K562 (cell line): Measurements from ENCODE around the gene CCL19.
A peak's percentile ranks its signal among the peaks of the same experiment; 100 is the strongest.

ENCODE experiments used
- ARNT ChIP-seq, 2 experiments: fragments of 450-650 bp; IDR thresholded peaks; 2 replicates each; pipeline ENCODE4 v1.6.1; 2016; ENCODE audit warnings: mild to moderate bottlenecking in 1 of 2
- ATF2 ChIP-seq: sonication (generic); formaldehyde crosslinking; IDR thresholded peaks from 2 replicates; pipeline ENCODE4 v1.8.1; 2022; ENCODE audit warnings: missing genetic modification reagents
- CTCF ChIP-seq, 3 experiments: IDR thresholded peaks in 2 of 3; conservative IDR thresholded peaks in 1 of 3; 2 replicates each; pipeline ENCODE4 v1.5.1; 2011 to 2012; ENCODE audit warnings: low read length in 3 of 3, mild to moderate bottlenecking in 3 of 3, control low read depth in 2 of 3, improper control_type of control experiment in 1 of 3, inconsistent platforms in 1 of 3, low read depth in 1 of 3, mixed read lengths in 1 of 3, moderate library complexity in 1 of 3; ENCODE audit not compliant: insufficient read depth in 2 of 3
- DPF2 ChIP-seq: fragments of 450-650 bp; IDR thresholded peaks from 2 replicates; pipeline ENCODE4 v1.6.1; 2016
- LCOR ChIP-seq: sonication (generic); formaldehyde crosslinking; IDR thresholded peaks from 2 replicates; pipeline ENCODE4 v1.8.0; 2022; ENCODE audit warnings: mild to moderate bottlenecking, missing genetic modification reagents
- MTA3 ChIP-seq: fragments of 450-650 bp; formaldehyde crosslinking; IDR thresholded peaks from 2 replicates; pipeline ENCODE4 v1.6.1; 2017; ENCODE audit warnings: mild to moderate bottlenecking, borderline replicate concordance
- MXI1 ChIP-seq: IDR thresholded peaks from 2 replicates; pipeline ENCODE4 v1.6.1; 2011; ENCODE audit warnings: low read depth, mild to moderate bottlenecking, improper control_type of control experiment, low read length
- POLR2AphosphoS5 ChIP-seq: IDR thresholded peaks from 2 replicates; pipeline ENCODE4 v1.6.1; 2011; ENCODE audit warnings: mild to moderate bottlenecking, low read depth, low read length, moderate library complexity; ENCODE audit not compliant: control insufficient read depth, insufficient read depth
- REST ChIP-seq, 2 experiments: fragments of 450-650 bp; formaldehyde crosslinking in 1 of 2; IDR thresholded peaks; 2 replicates each; pipeline versions ENCODE4 v1.4.0 to v1.6.1; 2014 to 2020; ENCODE audit warnings: mild to moderate bottlenecking in 2 of 2, borderline replicate concordance in 1 of 2, low read depth in 1 of 2
- SIN3A ChIP-seq, 2 experiments: fragments of 150-350 bp in 1 of 2; IDR thresholded peaks; 2 replicates each; pipeline ENCODE4 v1.6.1; 2011 to 2016; ENCODE audit warnings: borderline replicate concordance in 2 of 2, low read depth in 2 of 2, low read length in 2 of 2, mild to moderate bottlenecking in 2 of 2, moderate library complexity in 2 of 2; ENCODE audit not compliant: control insufficient read depth in 1 of 2
- ZFP36 ChIP-seq: fragments of 150-350 bp; IDR thresholded peaks from 2 replicates; pipeline ENCODE4 v1.6.1; 2018; ENCODE audit warnings: low read length, low read depth; ENCODE audit not compliant: partially characterized antibody
- ZKSCAN3 ChIP-seq: fragments of 250-450 bp; sonication (Bioruptor Pico); IDR thresholded peaks from 2 replicates; pipeline ENCODE4 v1.4.0; 2020
- ZZZ3 ChIP-seq: fragments of 450-650 bp; IDR thresholded peaks from 2 replicates; pipeline ENCODE4 v1.6.1; 2016; ENCODE audit warnings: antibody characterized with exemption, mild to moderate bottlenecking, moderate library complexity

GRCh38 chr9:34647084-34647403, 44.0 kb downstream of the CCL19 start:
- no peak for TF ChIP-seq CTCF (IDR thresholded peaks at IDR 0.05 in 2 of 3, conservative IDR thresholded peaks at IDR 0.05 in 1 of 3; ENCODE audit: insufficient read depth in 2 of 3, low read depth in 1 of 3, low read length in 3 of 3)
- no peak for TF ChIP-seq MXI1
- no peak for TF ChIP-seq ZKSCAN3 (CRISPR knock-in tag)
- no peak for TF ChIP-seq ARNT (IDR thresholded peaks at IDR 0.05)
- TF ChIP-seq ZZZ3, result no peak
- no peak for TF ChIP-seq LCOR (CRISPR knock-in tag)
- no peak for TF ChIP-seq ATF2 (CRISPR knock-in tag)
- no peak for TF ChIP-seq SIN3A (IDR thresholded peaks at IDR 0.05; ENCODE audit: borderline replicate concordance in 2 of 2, control insufficient read depth in 1 of 2, low read depth in 2 of 2, low read length in 2 of 2)
- no peak for TF ChIP-seq REST (IDR thresholded peaks at IDR 0.05; ENCODE audit: borderline replicate concordance)
- TF ChIP-seq REST (CRISPR knock-in tag; IDR thresholded peaks at IDR 0.05; ENCODE audit: low read depth), result no peak
- TF ChIP-seq MTA3, result peak; percentile 2; the same call in 1 of the 2 replicates
- TF ChIP-seq POLR2AphosphoS5, result no peak
- TF ChIP-seq ZFP36, result no peak
- TF ChIP-seq DPF2, result no peak
